GM23338 (cell line): ENCODE measurements around the gene PPM1E. TPM values are rescaled to one million over a fixed set of nuclear protein-coding genes. Genes with fewer than 3 reads are reported as not detected.
"Not testable (repeated sequence)": the region's sequence is repeated elsewhere in the genome, so short reads cannot be mapped to it uniquely, and the experiment has no call there.

ENCODE experiments used
- ATAC-seq: fragments of 200-7000 bp; cut with Tn5 transposase; 3 replicates; pipeline ENCODE4 v1.9.1; 2020
- DNase-seq: peaks from one replicate; pipeline ENCODE4 v3.0.0-alpha.2; 2015; ENCODE audit warnings: low spot score
- H2AFZ ChIP-seq: fragments of 200-600 bp; sonication (generic); 2 replicates; pipeline ENCODE4 v1.8.0; 2016; ENCODE audit warnings: antibody characterized with exemption, mild to moderate bottlenecking, moderate library complexity
- H3F3A ChIP-seq: fragments of 200-600 bp; sonication (generic); replicated peaks from 2 replicates; pipeline ENCODE4 v1.8.0; 2017; ENCODE audit warnings: antibody characterized with exemption, mixed run types, low read depth
- H3K27ac ChIP-seq: fragments of 200-600 bp; sonication (generic); 2 replicates; pipeline ENCODE4 v1.6.1; 2016; ENCODE audit warnings: low read depth
- H3K27me3 ChIP-seq: fragments of 200-600 bp; sonication (generic); 2 replicates; pipeline ENCODE4 v1.8.0; 2016; ENCODE audit warnings: mild to moderate bottlenecking, mixed run types, moderate library complexity; ENCODE audit not compliant: insufficient read depth
- H3K36me3 ChIP-seq: fragments of 200-600 bp; sonication (generic); 2 replicates; pipeline ENCODE4 v1.8.0; 2016; ENCODE audit warnings: mild to moderate bottlenecking; ENCODE audit not compliant: insufficient read depth
- H3K4me1 ChIP-seq: fragments of 200-600 bp; sonication (generic); 2 replicates; pipeline ENCODE4 v1.8.0; 2016; ENCODE audit warnings: mild to moderate bottlenecking, moderate library complexity; ENCODE audit not compliant: insufficient read depth
- H3K4me2 ChIP-seq: fragments of 200-600 bp; sonication (generic); 2 replicates; pipeline ENCODE4 v1.7.1; 2017; ENCODE audit warnings: mixed run types
- H3K4me3 ChIP-seq: fragments of 200-600 bp; sonication (generic); 2 replicates; pipeline ENCODE4 v1.6.1; 2016; ENCODE audit warnings: mixed run types
- H3K79me2 ChIP-seq: fragments of 200-600 bp; sonication (generic); replicated peaks from 2 replicates; pipeline ENCODE4 v1.8.0; 2017; ENCODE audit warnings: mild to moderate bottlenecking; ENCODE audit not compliant: insufficient read depth
- H3K9me2 ChIP-seq: fragments of 200-600 bp; sonication (generic); 2 replicates; pipeline ENCODE4 v1.8.0; 2017; ENCODE audit not compliant: insufficient read depth
- H4K20me1 ChIP-seq: fragments of 200-600 bp; sonication (generic); replicated peaks from 2 replicates; pipeline ENCODE4 v1.8.0; 2017; ENCODE audit warnings: mild to moderate bottlenecking; ENCODE audit not compliant: insufficient read depth
- H3K27ac Mint-ChIP-seq: 2 replicates; pipeline ENCODE4 v1.8.0; 2020; ENCODE audit warnings: inconsistent platforms, mild to moderate bottlenecking, moderate library complexity, mixed read lengths
- H3K27me3 Mint-ChIP-seq: 3 replicates; pipeline ENCODE4 v1.8.0; 2022; ENCODE audit warnings: low read depth, mild to moderate bottlenecking, moderate library complexity, mixed read lengths, inconsistent platforms; ENCODE audit not compliant: insufficient read depth, poor library complexity
- H3K36me3 Mint-ChIP-seq: 3 replicates; pipeline ENCODE4 v1.8.0; 2021; ENCODE audit warnings: low read depth, mild to moderate bottlenecking, inconsistent platforms, moderate library complexity, mixed read lengths
- H3K4me1 Mint-ChIP-seq: 3 replicates; pipeline ENCODE4 v1.8.0; 2020; ENCODE audit warnings: mild to moderate bottlenecking, inconsistent platforms, mixed read lengths
- H3K4me3 Mint-ChIP-seq: 3 replicates; pipeline ENCODE4 v1.8.0; 2021; ENCODE audit warnings: moderate library complexity, mild to moderate bottlenecking, inconsistent platforms, mixed read lengths
- H3K9me3 Mint-ChIP-seq: 3 replicates; pipeline ENCODE4 v1.8.0; 2020; ENCODE audit warnings: moderate library complexity, mild to moderate bottlenecking, inconsistent platforms, mixed read lengths
- CTCF ChIP-seq, 2 experiments: fragments of 200-600 bp in 1 of 2; sonication (generic) in 1 of 2; conservative IDR thresholded peaks; 2 replicates each; pipeline versions ENCODE4 v1.5.1 to v1.6.1; 2016 to 2017; ENCODE audit warnings: antibody characterized with exemption in 2 of 2, low read depth in 2 of 2, mild to moderate bottlenecking in 2 of 2, moderate library complexity in 1 of 2
- ETS1 ChIP-seq: IDR thresholded peaks from 2 replicates; pipeline ENCODE4 v1.6.1; 2016; ENCODE audit warnings: antibody characterized with exemption
- JUNB ChIP-seq: IDR thresholded peaks from one replicate; pipeline ENCODE4 v1.6.1; 2016; ENCODE audit warnings: antibody characterized with exemption; ENCODE audit not compliant: unreplicated experiment
- REST ChIP-seq: IDR thresholded peaks from one replicate; pipeline ENCODE4 v1.6.1; 2018; ENCODE audit warnings: antibody characterized with exemption; ENCODE audit not compliant: unreplicated experiment
- STAT1 ChIP-seq: IDR thresholded peaks from one replicate; pipeline ENCODE4 v1.6.1; 2016; ENCODE audit warnings: antibody characterized with exemption; ENCODE audit not compliant: unreplicated experiment
- ZNF114 ChIP-seq: fragments of 250-450 bp; sonication (Bioruptor Pico); IDR thresholded peaks from 2 replicates; pipeline ENCODE4 v1.5.0; 2020; ENCODE audit warnings: mild to moderate bottlenecking, moderate library complexity
- polyA plus RNA-seq: library from polyadenylated mRNA; unstranded; fragments of >200 nt; fragmentation: Nextera tagmentation; extraction: Ambion mirVana; gene quantifications from 2 replicates; pipeline ENCODE4 v1.2.1, GENCODE V29; 2016
- total RNA-seq: library from RNA; depleted of rRNA; stranded (reverse); fragments of >200 nt; shearing (Covaris generic); gene quantifications from 2 replicates; pipeline ENCODE4 v1.2.3, GENCODE V29; 2014

The PPM1E gene
- total and polyA plus RNA-seq, 2 experiments from 2014 or later = 2.1 to 13.8 TPM

- not testable (repeated sequence) for H3K4me1 ChIP-seq, H3K27me3 Mint-ChIP-seq, H3K27ac ChIP-seq, H3K36me3 ChIP-seq, DNase-seq, H3K4me3 ChIP-seq, H3K9me3 Mint-ChIP-seq, H3K4me2 ChIP-seq, H3K27me3 ChIP-seq, H3K36me3 Mint-ChIP-seq, H3K4me3 Mint-ChIP-seq, H3K79me2 ChIP-seq, H3K9me2 ChIP-seq, H4K20me1 ChIP-seq, ATAC-seq, H3F3A ChIP-seq, H3K27ac Mint-ChIP-seq, H3K4me1 Mint-ChIP-seq, H2AFZ ChIP-seq
Measured at GRCh38 chr17:58957725-58958073, 202.0 kb downstream of the PPM1E start.

GRCh38 chr17:58960068-58960467 lies 204.4 kb downstream of the PPM1E start:
- Histone ChIP-seq H3K9me2 (no peaks in the 10 kb centered on the region), H3K4me1 (peaks cover under 1% of the 10 kb centered on the region), H3K36me3 (no peaks in the 10 kb centered on the region), H3K4me3 (no peak overlapping the region), H3K79me2 (no peaks in the 10 kb centered on the region), H3K27ac (0 out of 2 replicates have a peak overlapping the region, but pooled peaks have one; percentile 7), H3F3A (no peaks in the 10 kb centered on the region), H3K4me2 (no peak overlapping the region), H4K20me1 (no peaks in the 10 kb centered on the region), H2AFZ (no peak overlapping the region), H3K27me3 (no peaks in the 10 kb centered on the region)
- no peak for TF ChIP-seq STAT1
- TF ChIP-seq ETS1 = no peak
- no peak for TF ChIP-seq ZNF114 (CRISPR knock-in tag)
- peak; percentile 40 to 51 for TF ChIP-seq CTCF (conservative IDR thresholded peaks at IDR 0.05; ENCODE audit: low read depth in 2 of 2)
- TF ChIP-seq REST = no peak
- TF ChIP-seq JUNB = no peak
- peaks cover 4% of the 10 kb centered on the region; the same call in 2 of the 3 replicates for H3K4me1 Mint-ChIP-seq
- H3K9me3 Mint-ChIP-seq = no peaks in the 10 kb centered on the region
- ATAC-seq (peak; percentile 73), DNase-seq (peak; percentile 50)
- H3K4me3 Mint-ChIP-seq = no peak overlapping the region
- no peaks in the 10 kb centered on the region for H3K36me3 Mint-ChIP-seq
- H3K27ac Mint-ChIP-seq = 0 out of 2 replicates have a peak overlapping the region, but pooled peaks have one; percentile 40
- H3K27me3 Mint-ChIP-seq = no peaks in the 10 kb centered on the region
